Subcutaneous adipose tissue (tissue), 4 donors: ENCODE measurements around the gene KIRREL3. TPM values are rescaled to one million over a fixed set of nuclear protein-coding genes. Genes with fewer than 3 reads are reported as not detected.

ENCODE experiments used
- total RNA-seq, 4 donors: library from RNA; depleted of rRNA; stranded (reverse); fragments of >200 nt; gene quantifications; one replicate each; pipeline ENCODE4 v1.1.0, GENCODE V29; 2016
- TF ChIP-seq, protein P1 (sequence below): fragments of 450-650 bp; IDR thresholded peaks from one replicate; pipeline ENCODE4 v1.5.1; 2016; ENCODE audit warnings: low read depth, mild to moderate bottlenecking, control low read depth, antibody characterized with exemption, moderate library complexity

Gene KIRREL3
- total RNA-seq, 4 donors from 2014 or later: not detected

DNA sequence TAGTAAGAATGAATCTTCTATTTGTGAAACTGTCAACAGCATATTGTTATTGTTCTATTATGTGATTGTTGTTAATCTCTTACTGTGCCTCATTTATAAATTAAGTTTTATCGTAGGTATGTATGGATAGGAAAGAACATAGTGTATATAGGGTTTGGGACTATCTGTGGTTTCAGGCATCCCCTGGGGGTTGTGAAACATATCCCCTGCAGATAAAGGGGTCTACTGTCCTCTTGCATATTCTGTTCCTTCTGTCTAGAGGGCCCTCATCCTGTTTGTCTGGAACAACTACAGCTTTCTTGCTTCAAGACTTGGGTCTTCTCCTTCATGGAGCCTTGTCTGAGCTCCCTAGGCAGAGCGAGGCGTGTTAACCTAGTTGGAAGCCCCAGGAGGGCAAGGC lies 159.6 kb downstream of the KIRREL3 start:
- TF ChIP-seq, protein P1, sequence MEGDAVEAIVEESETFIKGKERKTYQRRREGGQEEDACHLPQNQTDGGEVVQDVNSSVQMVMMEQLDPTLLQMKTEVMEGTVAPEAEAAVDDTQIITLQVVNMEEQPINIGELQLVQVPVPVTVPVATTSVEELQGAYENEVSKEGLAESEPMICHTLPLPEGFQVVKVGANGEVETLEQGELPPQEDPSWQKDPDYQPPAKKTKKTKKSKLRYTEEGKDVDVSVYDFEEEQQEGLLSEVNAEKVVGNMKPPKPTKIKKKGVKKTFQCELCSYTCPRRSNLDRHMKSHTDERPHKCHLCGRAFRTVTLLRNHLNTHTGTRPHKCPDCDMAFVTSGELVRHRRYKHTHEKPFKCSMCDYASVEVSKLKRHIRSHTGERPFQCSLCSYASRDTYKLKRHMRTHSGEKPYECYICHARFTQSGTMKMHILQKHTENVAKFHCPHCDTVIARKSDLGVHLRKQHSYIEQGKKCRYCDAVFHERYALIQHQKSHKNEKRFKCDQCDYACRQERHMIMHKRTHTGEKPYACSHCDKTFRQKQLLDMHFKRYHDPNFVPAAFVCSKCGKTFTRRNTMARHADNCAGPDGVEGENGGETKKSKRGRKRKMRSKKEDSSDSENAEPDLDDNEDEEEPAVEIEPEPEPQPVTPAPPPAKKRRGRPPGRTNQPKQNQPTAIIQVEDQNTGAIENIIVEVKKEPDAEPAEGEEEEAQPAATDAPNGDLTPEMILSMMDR: no peak

DNA sequence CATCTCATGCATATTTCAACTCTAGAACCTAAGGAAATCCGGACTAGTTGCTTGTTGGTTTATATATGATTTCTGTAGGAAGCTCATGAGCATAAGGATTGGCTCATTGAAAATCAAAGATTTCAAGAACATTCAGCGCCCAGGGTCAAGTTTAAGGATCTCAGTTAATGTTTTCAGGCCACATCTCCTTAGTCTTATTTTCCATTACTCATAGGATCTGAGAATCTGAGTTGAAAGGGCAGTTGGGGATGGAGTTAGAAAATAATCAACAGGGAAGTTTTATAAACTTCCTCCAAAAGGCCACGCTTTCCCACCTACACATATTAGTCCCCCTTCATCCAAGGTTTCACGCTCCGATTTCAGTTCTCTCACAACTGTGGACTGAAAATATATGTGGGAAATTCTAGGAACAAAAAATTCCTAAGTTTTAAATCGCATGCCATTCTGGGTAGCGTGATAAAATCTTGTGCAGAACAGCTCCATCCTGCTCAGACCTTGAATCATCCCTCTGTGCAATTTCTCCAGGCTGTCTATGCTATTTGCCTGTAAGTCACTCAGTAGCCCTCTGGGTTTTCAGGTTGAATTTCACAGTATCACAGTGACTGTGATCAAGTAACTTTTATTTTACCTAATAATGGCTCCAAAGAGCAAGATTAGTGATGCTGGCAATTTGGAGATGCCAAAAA lies 160.2 kb downstream of the KIRREL3 start:
- TF ChIP-seq, protein P1: no peak

DNA sequence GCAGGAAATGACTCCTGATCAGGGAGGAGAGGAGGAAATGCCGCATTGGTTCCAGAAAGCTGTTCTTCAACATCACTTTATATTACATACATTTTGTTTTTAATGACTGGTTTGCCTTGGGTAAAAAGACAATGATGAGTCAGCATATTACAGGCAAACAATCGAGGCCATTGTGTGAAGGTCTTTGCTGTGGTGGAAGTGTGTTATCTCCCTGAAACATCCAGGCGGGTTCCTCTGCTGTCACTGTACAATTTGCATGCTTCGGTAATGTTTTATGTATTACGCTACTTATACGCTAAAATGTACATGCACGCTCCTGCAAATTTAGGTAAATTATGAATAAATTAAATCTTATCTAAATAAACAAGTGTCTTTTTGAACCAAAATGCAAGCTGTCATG lies 161.1 kb downstream of the KIRREL3 start:
- TF ChIP-seq, protein P1: no peak

DNA sequence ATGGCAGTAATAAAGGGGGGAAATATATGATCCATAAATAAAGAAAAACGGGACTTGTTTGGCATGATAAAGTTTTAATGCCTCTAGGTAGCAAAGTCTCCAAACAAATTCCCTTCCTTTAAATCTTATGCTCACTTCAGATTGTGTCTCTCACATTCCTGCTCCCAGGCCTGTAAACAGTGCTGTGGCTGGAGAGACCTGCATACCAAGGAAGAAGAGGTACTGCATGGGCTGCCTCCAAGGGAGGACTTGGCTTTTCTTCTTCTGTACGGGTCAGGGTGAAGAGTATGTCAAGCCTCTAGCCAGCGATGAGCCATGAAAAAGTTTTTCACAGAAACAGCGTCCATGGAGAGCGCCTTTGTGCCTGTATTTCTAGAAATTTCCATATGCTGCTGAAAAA lies 161.8 kb downstream of the KIRREL3 start:
- TF ChIP-seq, protein P1: no peak

DNA sequence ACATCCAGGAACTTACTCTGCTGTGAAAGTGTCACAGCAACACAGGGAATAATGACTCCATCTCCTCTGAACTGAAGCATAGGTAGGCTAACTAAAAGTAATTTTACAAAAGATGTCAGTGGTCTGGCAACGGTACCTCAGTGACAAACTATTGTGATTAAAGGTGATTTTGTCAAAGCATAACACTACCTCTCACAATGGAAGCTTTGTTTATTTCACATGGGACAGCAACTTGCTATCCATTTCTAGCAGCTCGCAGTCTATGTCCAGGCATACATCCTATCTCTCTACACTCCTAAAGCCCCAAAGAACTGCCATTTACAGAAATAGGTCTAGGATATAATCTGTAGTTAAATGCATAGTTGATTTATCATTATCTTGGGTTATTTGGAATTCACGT lies 163.0 kb downstream of the KIRREL3 start:
- TF ChIP-seq, protein P1: no peak

DNA sequence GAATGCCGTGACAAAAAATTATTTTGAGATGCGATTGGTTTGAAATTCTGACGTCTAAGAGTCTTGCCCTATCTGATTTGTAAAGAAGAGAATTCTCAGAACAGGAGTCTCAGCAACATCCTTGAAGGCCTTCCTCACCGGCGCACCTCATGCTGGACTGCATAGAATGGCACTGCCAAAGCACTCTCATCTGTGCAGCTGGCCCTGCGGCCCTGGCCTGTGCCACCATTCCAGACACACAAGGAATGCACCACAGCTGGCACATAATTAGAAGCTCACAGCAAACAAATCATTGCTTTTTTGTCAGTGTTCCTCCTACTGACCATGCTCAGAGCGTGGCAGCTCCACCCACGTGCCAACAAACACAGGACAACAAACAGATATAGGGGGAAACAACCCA lies 166.0 kb downstream of the KIRREL3 start:
- TF ChIP-seq, protein P1: no peak

DNA sequence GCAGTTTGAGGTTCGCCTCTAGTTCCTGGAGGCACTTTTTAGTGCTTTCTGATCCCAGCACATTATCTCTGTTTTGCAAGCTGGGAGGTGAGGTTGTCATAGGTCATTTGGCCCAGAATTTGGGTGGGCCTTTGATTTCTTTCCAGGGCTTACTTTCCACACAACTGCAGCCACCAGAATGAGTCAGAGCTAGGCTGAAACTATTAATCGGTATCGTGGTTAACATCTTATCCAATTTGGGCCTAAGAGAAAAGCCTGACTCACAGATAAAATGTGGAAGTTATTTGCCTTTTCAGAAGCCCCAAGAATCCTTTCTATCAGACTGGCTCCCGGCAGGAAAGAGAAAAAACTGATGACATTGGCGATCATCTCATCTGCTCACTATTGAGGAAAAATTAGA lies 166.4 kb downstream of the KIRREL3 start:
- TF ChIP-seq, protein P1: no peak
